CD4-positive, CD25-positive, alpha-beta regulatory T cell (primary cell): ENCODE data around the gene NFKBIB. TPM values are rescaled to one million over a fixed set of nuclear protein-coding genes. Genes with fewer than 3 reads are reported as not detected.

Experiments
- ATAC-seq, 2 donors: fragments of 150-1000 bp; cut with Tn5 transposase; one replicate each; pipeline ENCODE4 v1.10.0; 2021; ENCODE audit warnings: low read depth in 2 of 2, moderate number of reproducible peaks in 2 of 2, moderate library complexity in 1 of 2
- DNase-seq, 3 donors: peaks; one replicate each; pipeline versions ENCODE4 v3.0.0 to v3.0.0-alpha.2; 2012 to 2022; ENCODE audit warnings: mixed read lengths in 1 of 3
- H3K27ac ChIP-seq: one replicate; pipeline ENCODE4 v1.7.0; 2013; ENCODE audit warnings: mild to moderate bottlenecking, low read length; ENCODE audit not compliant: insufficient read depth, poor library complexity, severe bottlenecking
- H3K27me3 ChIP-seq: one replicate; pipeline ENCODE4 v1.7.0; 2013; ENCODE audit warnings: low read length; ENCODE audit not compliant: control insufficient read depth, insufficient read depth
- H3K36me3 ChIP-seq: one replicate; pipeline ENCODE4 v1.7.0; 2013; ENCODE audit warnings: mild to moderate bottlenecking, low read length, moderate library complexity; ENCODE audit not compliant: control insufficient read depth, insufficient read depth
- H3K4me1 ChIP-seq: 2 replicates; pipeline ENCODE4 v1.7.0; 2013; ENCODE audit warnings: mild to moderate bottlenecking, low read length; ENCODE audit not compliant: insufficient read depth, control insufficient read depth, poor library complexity, severe bottlenecking
- H3K4me3 ChIP-seq: one replicate; pipeline ENCODE4 v1.7.0; 2013; ENCODE audit warnings: low read depth, mild to moderate bottlenecking, low read length, moderate library complexity
- H3K9me3 ChIP-seq, 2 experiments: 1 replicate in 1 of 2; 2 replicates in 1 of 2; pipeline ENCODE4 v1.7.0; 2013; ENCODE audit warnings: low read length in 2 of 2, mild to moderate bottlenecking in 1 of 2, moderate library complexity in 1 of 2; ENCODE audit not compliant: control insufficient read depth in 2 of 2
- H3K27ac Mint-ChIP-seq, 3 donors: one replicate each; pipeline ENCODE4 v1.8.0; 2020 to 2022; ENCODE audit warnings: mild to moderate bottlenecking in 3 of 3, mixed read lengths in 3 of 3, moderate library complexity in 2 of 3
- H3K27me3 Mint-ChIP-seq: one replicate; pipeline ENCODE4 v1.8.0; 2022; ENCODE audit warnings: mild to moderate bottlenecking, mixed read lengths
- H3K36me3 Mint-ChIP-seq: one replicate; pipeline ENCODE4 v1.8.0; 2020; ENCODE audit warnings: mixed read lengths
- H3K4me1 Mint-ChIP-seq, 4 donors: one replicate each; pipeline ENCODE4 v1.8.0; 2020 to 2022; ENCODE audit warnings: mixed read lengths in 4 of 4, mild to moderate bottlenecking in 1 of 4
- H3K4me3 Mint-ChIP-seq, 4 donors: one replicate each; pipeline ENCODE4 v1.8.0; 2020 to 2022; ENCODE audit warnings: mild to moderate bottlenecking in 4 of 4, mixed read lengths in 4 of 4, moderate library complexity in 3 of 4
- H3K9me3 Mint-ChIP-seq, 7 donors: one replicate each; pipeline ENCODE4 v1.8.0; 2020 to 2022; ENCODE audit warnings: mixed read lengths in 7 of 7, mild to moderate bottlenecking in 3 of 7, moderate library complexity in 2 of 7
- polyA plus RNA-seq, 4 donors: library from polyadenylated mRNA; unstranded; fragments of 300-500 nt; fragmentation: Illumina TruSeq; gene quantifications; one replicate each; pipeline ENCODE4 v1.2.3, GENCODE V29; 2021
- total RNA-seq: library from RNA; stranded (reverse); gene quantifications from one replicate; pipeline ENCODE4 v1.2.3, GENCODE V29; 2022

NFKBIB gene
- total and polyA plus RNA-seq, 5 donors from 2014 or later: 9.0 to 57.7 (median 12.5) TPM

DNA sequence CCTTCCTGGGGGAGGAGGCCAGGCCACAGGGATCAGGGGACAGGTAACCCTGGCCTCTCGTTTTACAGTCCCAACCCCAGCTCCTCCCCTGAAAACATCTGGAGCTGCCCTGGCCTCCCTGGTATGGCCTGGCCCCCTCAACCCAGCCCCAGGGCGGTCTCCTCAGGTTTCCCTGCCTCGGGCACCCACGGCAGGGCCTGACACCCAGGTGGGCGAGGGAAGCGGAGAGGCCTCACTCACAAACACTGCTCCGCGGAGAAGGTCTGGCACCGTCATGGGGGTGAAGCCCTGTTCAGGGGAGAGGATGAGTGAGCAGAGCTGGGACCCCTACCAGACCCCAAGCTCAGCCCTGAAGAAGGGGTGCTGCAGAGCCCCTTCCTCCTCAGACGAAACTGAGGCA is 18.8 kb downstream of the NFKBIB start:
- no peaks in the 10 kb centered on the region for H3K9me3 Mint-ChIP-seq
- H3K36me3 Mint-ChIP-seq: peaks cover 12% of the 10 kb centered on the region
- H3K4me3 ChIP-seq: no peak overlapping the region
- H3K4me1 ChIP-seq: no peaks in the 10 kb centered on the region
- H3K36me3 ChIP-seq: no peaks in the 10 kb centered on the region
- no peak for ATAC-seq
- no peaks in the 10 kb centered on the region for H3K27me3 Mint-ChIP-seq
- H3K27me3 ChIP-seq: no peaks in the 10 kb centered on the region
- no peak overlapping the region for H3K27ac ChIP-seq
- H3K4me1 Mint-ChIP-seq: no peaks in the 10 kb centered on the region
- no peaks in the 10 kb centered on the region for H3K9me3 ChIP-seq
- H3K4me3 Mint-ChIP-seq: no peak overlapping the region
- H3K27ac Mint-ChIP-seq: no peak overlapping the region
- DNase-seq: no peak

- no peaks in the 10 kb centered on the region for H3K27me3 Mint-ChIP-seq
These were observed 20.2 kb downstream of the NFKBIB start for GRCh38 chr19:38919837-38920601.

GRCh38 chr19:38920602-38921419 is 21.0 kb downstream of the NFKBIB start:
- Histone ChIP-seq H3K4me3 (no peak overlapping the region), H3K4me1 (no peaks in the 10 kb centered on the region), H3K9me3 (no peaks in the 10 kb centered on the region), H3K27ac (no peak overlapping the region), H3K27me3 (no peaks in the 10 kb centered on the region), H3K36me3 (peaks cover 8% of the 10 kb centered on the region)
- H3K4me3 Mint-ChIP-seq: no peak overlapping the region
- H3K27me3 Mint-ChIP-seq: no peaks in the 10 kb centered on the region
- DNase-seq (no peak), ATAC-seq (no peak)
- peaks cover 19% of the 10 kb centered on the region for H3K36me3 Mint-ChIP-seq
- H3K4me1 Mint-ChIP-seq: no peaks in the 10 kb centered on the region
- H3K9me3 Mint-ChIP-seq: no peaks in the 10 kb centered on the region
- H3K27ac Mint-ChIP-seq: no peak overlapping the region

More at GRCh38 chr19:38919837-38920601, 20.2 kb downstream of the NFKBIB start:
- Mint-ChIP-seq H3K36me3 (peaks cover 19% of the 10 kb centered on the region), H3K27ac (no peak overlapping the region), H3K4me1 (no peaks in the 10 kb centered on the region), H3K9me3 (no peaks in the 10 kb centered on the region), H3K4me3 (no peak overlapping the region)
- H3K9me3 ChIP-seq: no peaks in the 10 kb centered on the region
- H3K27me3 ChIP-seq: no peaks in the 10 kb centered on the region
- H3K4me3 ChIP-seq: no peak overlapping the region
- no peaks in the 10 kb centered on the region for H3K4me1 ChIP-seq
- DNase-seq: no peak
- H3K27ac ChIP-seq: no peak overlapping the region
- H3K36me3 ChIP-seq: peaks cover 8% of the 10 kb centered on the region
- no peak for ATAC-seq

- Mint-ChIP-seq H3K36me3 (peaks cover 19% of the 10 kb centered on the region), H3K27me3 (no peaks in the 10 kb centered on the region), H3K4me1 (no peaks in the 10 kb centered on the region), H3K27ac (peak overlapping the region in 1 of 3 donors; percentile 65), H3K4me3 (no peak overlapping the region), H3K9me3 (no peaks in the 10 kb centered on the region)
- Histone ChIP-seq H3K27me3 (no peaks in the 10 kb centered on the region), H3K27ac (no peak overlapping the region), H3K9me3 (no peaks in the 10 kb centered on the region), H3K4me1 (no peaks in the 10 kb centered on the region), H3K36me3 (peaks cover 8% of the 10 kb centered on the region), H3K4me3 (no peak overlapping the region)
- ATAC-seq (no peak), DNase-seq (no peak)
These were observed 21.9 kb downstream of the NFKBIB start for GRCh38 chr19:38921420-38922274.

DNA sequence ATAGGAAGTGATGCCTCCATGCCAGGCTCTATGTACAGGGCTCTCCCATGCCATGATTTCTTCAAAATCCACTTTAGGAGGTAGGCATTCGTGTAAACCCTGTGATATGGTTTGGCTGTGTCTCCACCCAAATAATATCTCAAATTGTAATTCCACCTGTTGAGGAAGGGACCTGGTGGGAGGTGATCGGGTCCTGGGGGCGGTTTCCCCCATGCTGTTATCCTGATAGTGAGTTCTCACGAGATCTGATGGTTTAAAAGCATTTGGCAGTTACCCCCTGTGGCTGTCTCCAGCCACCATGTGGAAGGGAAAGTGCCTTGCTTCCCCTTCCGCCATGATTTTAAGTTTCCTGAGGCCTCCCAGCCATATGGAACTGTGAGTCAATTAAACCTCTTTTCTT is 22.7 kb downstream of the NFKBIB start:
- no peak overlapping the region for H3K27ac Mint-ChIP-seq

GRCh38 chr19:38924388-38924787 is 24.6 kb downstream of the NFKBIB start:
- Histone ChIP-seq H3K4me3 (no peak overlapping the region), H3K27me3 (no peaks in the 10 kb centered on the region), H3K4me1 (peaks cover 10% of the 10 kb centered on the region), H3K36me3 (peaks cover 8% of the 10 kb centered on the region), H3K9me3 (no peaks in the 10 kb centered on the region), H3K27ac (no peak overlapping the region)
- Mint-ChIP-seq H3K27me3 (no peaks in the 10 kb centered on the region), H3K9me3 (no peaks in the 10 kb centered on the region), H3K27ac (no peak overlapping the region), H3K4me1 (peaks cover 5 to 18% (median 8%) of the 10 kb centered on the region in 4 donors), H3K4me3 (no peak overlapping the region), H3K36me3 (peaks cover 17% of the 10 kb centered on the region)
- ATAC-seq: no peak
- no peak for DNase-seq

More for the DNA sequence above, 22.7 kb downstream of the NFKBIB start:
- no peak overlapping the region for H3K4me3 ChIP-seq
- H3K9me3 ChIP-seq: no peaks in the 10 kb centered on the region
- DNase-seq (no peak), ATAC-seq (no peak)
- H3K27ac ChIP-seq: no peak overlapping the region
- H3K4me1 ChIP-seq: no peaks in the 10 kb centered on the region
- H3K27me3 Mint-ChIP-seq: no peaks in the 10 kb centered on the region
- H3K4me3 Mint-ChIP-seq: no peak overlapping the region
- H3K36me3 ChIP-seq: peaks cover 8% of the 10 kb centered on the region
- H3K27me3 ChIP-seq: no peaks in the 10 kb centered on the region
- no peaks in the 10 kb centered on the region for H3K9me3 Mint-ChIP-seq
- H3K36me3 Mint-ChIP-seq: peaks cover 19% of the 10 kb centered on the region
- no peaks in the 10 kb centered on the region for H3K4me1 Mint-ChIP-seq

DNA sequence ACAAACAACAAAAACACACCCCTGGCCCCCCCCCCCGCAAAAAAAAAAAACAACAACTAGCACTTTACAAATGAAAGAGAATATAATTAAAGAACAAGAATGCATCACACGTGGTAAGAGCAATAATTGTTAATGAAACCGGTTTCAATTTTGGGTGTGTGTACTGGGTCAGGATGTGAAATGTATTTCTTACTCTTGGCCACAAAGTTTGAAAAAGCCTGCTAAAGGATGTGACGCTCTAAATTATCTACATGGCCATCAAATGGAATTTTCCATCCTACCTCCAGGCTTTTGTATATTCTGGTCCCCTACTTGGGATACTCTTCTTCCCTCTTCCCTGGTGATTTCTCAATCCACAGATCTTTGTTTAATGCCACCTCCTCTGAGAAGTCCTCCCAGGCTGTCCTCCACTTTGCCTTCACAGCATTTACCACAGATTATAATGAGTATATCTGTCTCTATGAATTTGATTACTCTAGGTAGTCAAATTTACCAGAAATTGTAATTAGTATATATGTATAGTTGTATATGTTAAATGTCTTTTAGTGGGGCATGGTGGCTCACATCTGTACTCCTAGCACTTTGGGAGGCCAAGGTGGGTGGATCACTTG is 28.7 kb downstream of the NFKBIB start:
- Mint-ChIP-seq H3K36me3 (peaks cover 10% of the 10 kb centered on the region), H3K27ac (peak overlapping the region; percentile 38 to 99 (median 45)), H3K4me1 (peaks cover 11 to 48% (median 26%) of the 10 kb centered on the region in 4 donors), H3K9me3 (no peaks in the 10 kb centered on the region), H3K4me3 (peak overlapping the region; percentile 16 to 98 (median 42)), H3K27me3 (peaks cover 6% of the 10 kb centered on the region)
- H3K27ac ChIP-seq: peak overlapping the region; percentile 57
- H3K27me3 ChIP-seq: no peaks in the 10 kb centered on the region
- no peak overlapping the region for H3K4me3 ChIP-seq
- ATAC-seq (no peak), DNase-seq (peak in 2 of 3 donors; percentile 9 to 43)
- peaks cover 17% of the 10 kb centered on the region for H3K36me3 ChIP-seq
- H3K4me1 ChIP-seq: peaks cover 38% of the 10 kb centered on the region
- no peaks in the 10 kb centered on the region for H3K9me3 ChIP-seq
